Bone marrow (tissue), 2 donors: ENCODE data around the gene CCDC190.
A peak's percentile ranks its signal among the peaks of the same experiment; 100 is the strongest.
"Not testable (repeated sequence)": the region's sequence is repeated elsewhere in the genome, so short reads cannot be mapped to it uniquely, and the experiment has no call there.

Experiments
- DNase-seq, 2 donors: peaks; one replicate each; lab custom pipeline; 2025; lab: John Stamatoyannopoulos, UW

The CCDC190 gene

GRCh38 chr1:162861101-162861500, at the start of gene CCDC190:
Gene CCDC190 (minus strand): TSS chr1:162861175. CDS start chr1:162859646, 1,529 bp downstream.
- DNase-seq: no peak

GRCh38 chr1:162910161-162910560, 49.2 kb upstream of the CCDC190 start:
- no peak for DNase-seq

- DNase-seq: no peak
These were observed 47.8 kb upstream of the CCDC190 start for GRCh38 chr1:162908780-162909179.

- no peak for DNase-seq
These were observed 47.3 kb upstream of the CCDC190 start for GRCh38 chr1:162908236-162908635.

- DNase-seq: no peak
These were observed 45.5 kb upstream of the CCDC190 start for GRCh38 chr1:162906485-162906884.

GRCh38 chr1:162905174-162906158, 44.5 kb upstream of the CCDC190 start:
- DNase-seq: no peak

- no peak for DNase-seq
These were observed 43.6 kb upstream of the CCDC190 start for GRCh38 chr1:162904579-162904978.

GRCh38 chr1:162904023-162904422, 43.0 kb upstream of the CCDC190 start:
- DNase-seq: no peak

- DNase-seq: no peak
These were observed 42.3 kb upstream of the CCDC190 start for GRCh38 chr1:162903246-162903645.

- DNase-seq: no peak
These were observed 41.4 kb upstream of the CCDC190 start for GRCh38 chr1:162902416-162902815.

- no peak for DNase-seq
These were observed 40.3 kb upstream of the CCDC190 start for GRCh38 chr1:162901243-162901642.

- no peak for DNase-seq
These were observed 38.6 kb upstream of the CCDC190 start for GRCh38 chr1:162899422-162900146.

- DNase-seq: no peak
These were observed 32.6 kb upstream of the CCDC190 start for GRCh38 chr1:162893612-162893908.

GRCh38 chr1:162892906-162893611, 32.1 kb upstream of the CCDC190 start:
- no peak for DNase-seq

- DNase-seq: no peak
These were observed 29.0 kb upstream of the CCDC190 start for GRCh38 chr1:162889989-162890388.

- DNase-seq: no peak
These were observed 25.7 kb upstream of the CCDC190 start for GRCh38 chr1:162886705-162887104.

- DNase-seq: no peak
These were observed 24.3 kb upstream of the CCDC190 start for GRCh38 chr1:162885265-162885664.

GRCh38 chr1:162884831-162885230, 23.9 kb upstream of the CCDC190 start:
- DNase-seq: no peak

- DNase-seq: no peak
These were observed 21.3 kb upstream of the CCDC190 start for GRCh38 chr1:162882248-162882674.

- DNase-seq: no peak
These were observed 20.6 kb upstream of the CCDC190 start for GRCh38 chr1:162881590-162881989.

- DNase-seq: not testable (repeated sequence)
These were observed 19.6 kb upstream of the CCDC190 start for GRCh38 chr1:162880617-162881016.

- DNase-seq: peak in 1 of 2 donors; percentile 3
These were observed 17.1 kb upstream of the CCDC190 start for GRCh38 chr1:162878000-162878596.
